NB4 (cell line): Measurements from ENCODE around the gene TMEM185B.

ENCODE experiments used
- MYC ChIP-seq: IDR thresholded peaks from 2 replicates; pipeline ENCODE4 v1.6.1; 2011; ENCODE audit warnings: low read depth, low read length
- POLR2A ChIP-seq: IDR thresholded peaks from 2 replicates; pipeline ENCODE4 v1.6.1; 2011; ENCODE audit warnings: mild to moderate bottlenecking; ENCODE audit not compliant: insufficient read length; ENCODE audit errors: extremely low read depth
- TF ChIP-seq, protein P1 (sequence below): IDR thresholded peaks from one replicate; pipeline ENCODE4 v1.5.1; 2012; ENCODE audit warnings: low read depth, low read length
- TF ChIP-seq, protein P2 (sequence below): IDR thresholded peaks from 2 replicates; pipeline ENCODE4 v1.6.1; 2011; ENCODE audit warnings: low read depth, low read length

DNA sequence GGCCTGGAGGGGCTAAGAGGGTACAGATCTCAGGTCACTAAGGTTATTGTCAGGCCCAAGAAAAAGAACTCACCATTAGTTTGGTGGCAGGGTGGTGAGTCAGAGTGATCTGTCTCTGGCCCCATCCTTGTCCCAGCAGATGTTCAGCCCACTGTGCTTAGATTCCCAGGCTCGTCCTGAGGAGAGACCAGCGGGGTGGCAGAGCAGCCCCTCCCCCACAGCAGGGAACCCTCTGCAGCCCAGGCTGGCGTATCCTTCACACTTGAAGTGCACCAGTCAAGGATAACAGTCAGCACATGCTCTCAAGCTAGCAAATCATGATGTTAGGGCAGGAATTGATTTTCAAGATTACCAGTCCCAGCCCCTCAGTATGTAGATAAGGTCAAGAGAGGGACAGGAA, 43.1 kb downstream of the TMEM185B start:
- TF ChIP-seq POLR2A (no peak), MYC (no peak)
- TF ChIP-seq, protein P1, sequence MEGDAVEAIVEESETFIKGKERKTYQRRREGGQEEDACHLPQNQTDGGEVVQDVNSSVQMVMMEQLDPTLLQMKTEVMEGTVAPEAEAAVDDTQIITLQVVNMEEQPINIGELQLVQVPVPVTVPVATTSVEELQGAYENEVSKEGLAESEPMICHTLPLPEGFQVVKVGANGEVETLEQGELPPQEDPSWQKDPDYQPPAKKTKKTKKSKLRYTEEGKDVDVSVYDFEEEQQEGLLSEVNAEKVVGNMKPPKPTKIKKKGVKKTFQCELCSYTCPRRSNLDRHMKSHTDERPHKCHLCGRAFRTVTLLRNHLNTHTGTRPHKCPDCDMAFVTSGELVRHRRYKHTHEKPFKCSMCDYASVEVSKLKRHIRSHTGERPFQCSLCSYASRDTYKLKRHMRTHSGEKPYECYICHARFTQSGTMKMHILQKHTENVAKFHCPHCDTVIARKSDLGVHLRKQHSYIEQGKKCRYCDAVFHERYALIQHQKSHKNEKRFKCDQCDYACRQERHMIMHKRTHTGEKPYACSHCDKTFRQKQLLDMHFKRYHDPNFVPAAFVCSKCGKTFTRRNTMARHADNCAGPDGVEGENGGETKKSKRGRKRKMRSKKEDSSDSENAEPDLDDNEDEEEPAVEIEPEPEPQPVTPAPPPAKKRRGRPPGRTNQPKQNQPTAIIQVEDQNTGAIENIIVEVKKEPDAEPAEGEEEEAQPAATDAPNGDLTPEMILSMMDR, result no peak
- TF ChIP-seq, protein P2, sequence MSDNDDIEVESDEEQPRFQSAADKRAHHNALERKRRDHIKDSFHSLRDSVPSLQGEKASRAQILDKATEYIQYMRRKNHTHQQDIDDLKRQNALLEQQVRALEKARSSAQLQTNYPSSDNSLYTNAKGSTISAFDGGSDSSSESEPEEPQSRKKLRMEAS, result no peak
